A549 (cell line): ENCODE results near the gene MRTFB. TPM values are rescaled to one million over a fixed set of nuclear protein-coding genes. Genes with fewer than 3 reads are reported as not detected.

ENCODE experiments used
- ATAC-seq, 2 experiments: fragments of 200-7000 bp in 1 of 2; fragments of >200 bp in 1 of 2; cut with Nextera tagmentation in 1 of 2; cut with Tn5 transposase in 1 of 2; 3 replicates each; pipeline versions ENCODE4 v1.8.0 to v1.9.1; 2018 to 2020; ENCODE audit warnings: mild to moderate bottlenecking in 1 of 2, moderate library complexity in 1 of 2
- CTCF ChIA-PET: fragments of 300-600 bp; sonication (Branson Sonifier 250); formaldehyde crosslinking; extraction: SDS; loops from one replicate; lab custom pipeline; 2021; ENCODE audit warnings: antibody characterized with exemption, inconsistent platforms; lab: Yijun Ruan, JAX
- POLR2A ChIA-PET: fragments of 350-600 bp; formaldehyde crosslinking; extraction: SDS; loops from one replicate; lab custom pipeline; 2021; ENCODE audit warnings: antibody characterized with exemption, inconsistent platforms; lab: Yijun Ruan, JAX
- DNase-seq, 2 experiments: peaks; one replicate each; pipeline versions ENCODE4 v3.0.0 to v3.0.0-alpha.2; 2011 to 2016; ENCODE audit warnings: low read depth in 1 of 2, low spot score in 1 of 2
- FAIRE-seq: peaks from 2 replicates; lab custom pipeline; 2011; peaks lifted over from hg19 to GRCh38; lab: Jason Lieb, UNC
- H3K27ac ChIP-seq, 2 experiments: fragments of >200 bp; sonication (Bioruptor Twin); formaldehyde crosslinking; 3 replicates each; pipeline ENCODE4 v1.5.1; 2016 to 2017
- H3K4me1 ChIP-seq: fragments of >200 bp; sonication (Bioruptor Twin); formaldehyde crosslinking; 3 replicates; pipeline ENCODE4 v1.6.1; 2016
- H3K4me2 ChIP-seq: fragments of >200 bp; sonication (Bioruptor Twin); formaldehyde crosslinking; 3 replicates; pipeline ENCODE4 v1.6.1; 2016
- H3K4me3 ChIP-seq: fragments of >200 bp; sonication (Bioruptor Twin); formaldehyde crosslinking; 3 replicates; pipeline ENCODE4 v1.5.1; 2016
- H3K9me3 ChIP-seq: fragments of >200 bp; sonication (Bioruptor Twin); formaldehyde crosslinking; 3 replicates; pipeline ENCODE4 v1.6.1; 2016
- BCL3 ChIP-seq: fragments of >200 bp; sonication (Bioruptor Twin); formaldehyde crosslinking; IDR thresholded peaks from 3 replicates; pipeline ENCODE4 v1.6.1; 2016
- BHLHE40 ChIP-seq: IDR thresholded peaks from 2 replicates; pipeline ENCODE4 v1.6.1; 2012; ENCODE audit warnings: low read depth, low read length, inconsistent platforms
- CBX2 ChIP-seq: fragments of 200-600 bp; sonication (generic); IDR thresholded peaks from 2 replicates; pipeline ENCODE4 v1.6.1; 2016; ENCODE audit warnings: low read depth, mild to moderate bottlenecking, borderline replicate concordance
- CHD2 ChIP-seq: fragments of 150-350 bp; IDR thresholded peaks from 2 replicates; pipeline ENCODE4 v1.6.1; 2014; ENCODE audit warnings: low read length; ENCODE audit not compliant: partially characterized antibody
- E2F6 ChIP-seq: IDR thresholded peaks from 2 replicates; pipeline ENCODE4 v1.6.1; 2012; ENCODE audit warnings: low read depth, borderline replicate concordance
- EHMT2 ChIP-seq: fragments of 200-600 bp; sonication (generic); IDR thresholded peaks from 2 replicates; pipeline ENCODE4 v1.6.1; 2016; ENCODE audit warnings: antibody characterized with exemption, low read depth, mild to moderate bottlenecking, moderate library complexity
- EP300 ChIP-seq, 2 experiments: fragments of >200 bp; sonication (Bioruptor Twin); formaldehyde crosslinking; IDR thresholded peaks; 2 replicates in 1 of 2; 3 replicates in 1 of 2; pipeline ENCODE4 v1.6.1; 2016 to 2017
- GATA3 ChIP-seq: IDR thresholded peaks from 2 replicates; pipeline ENCODE4 v1.6.1; 2012; ENCODE audit warnings: borderline replicate concordance
- HDAC2 ChIP-seq: fragments of 200-600 bp; sonication (generic); IDR thresholded peaks from 2 replicates; pipeline ENCODE4 v1.6.1; 2016
- HOXB13 ChIP-seq: fragments of 250-450 bp; sonication (Bioruptor Pico); IDR thresholded peaks from 2 replicates; pipeline ENCODE4 v1.5.0; 2020; ENCODE audit warnings: low read depth, mild to moderate bottlenecking, moderate library complexity
- HOXB5 ChIP-seq: fragments of 250-450 bp; sonication (Bioruptor Pico); IDR thresholded peaks from 2 replicates; pipeline ENCODE4 v1.5.0; 2020; ENCODE audit warnings: mild to moderate bottlenecking, moderate library complexity
- JUNB ChIP-seq: fragments of >200 bp; sonication (Bioruptor Twin); formaldehyde crosslinking; IDR thresholded peaks from 2 replicates; pipeline ENCODE4 v1.6.1; 2016
- KDM1A ChIP-seq: fragments of 200-600 bp; sonication (generic); IDR thresholded peaks from 2 replicates; pipeline ENCODE4 v1.6.1; 2016; ENCODE audit warnings: low read depth, mild to moderate bottlenecking
- NFE2L2 ChIP-seq: fragments of 150-350 bp; conservative IDR thresholded peaks from 2 replicates; pipeline ENCODE4 v1.6.1; 2014; ENCODE audit warnings: low read length
- RARB ChIP-seq: fragments of 250-450 bp; sonication (Bioruptor Pico); IDR thresholded peaks from 2 replicates; pipeline ENCODE4 v1.8.0; 2021; ENCODE audit warnings: mild to moderate bottlenecking, moderate library complexity
- REST ChIP-seq: fragments of 200-600 bp; sonication (generic); IDR thresholded peaks from 2 replicates; pipeline ENCODE4 v1.6.1; 2016; ENCODE audit warnings: antibody characterized with exemption, mild to moderate bottlenecking, moderate library complexity
- SREBF2 ChIP-seq: fragments of 450-650 bp; IDR thresholded peaks from 2 replicates; pipeline ENCODE4 v1.6.1; 2014; ENCODE audit warnings: mild to moderate bottlenecking, moderate library complexity
- ZC3H11A ChIP-seq: fragments of 450-650 bp; IDR thresholded peaks from 2 replicates; pipeline ENCODE4 v1.6.1; 2014; ENCODE audit warnings: antibody characterized with exemption, mild to moderate bottlenecking
- ZNF302 ChIP-seq: fragments of 250-450 bp; sonication (Bioruptor Pico); IDR thresholded peaks from 2 replicates; pipeline ENCODE4 v1.9.0; 2021; ENCODE audit warnings: inconsistent platforms, mild to moderate bottlenecking, moderate library complexity
- WGBS: methylation state at CpG from one replicate; pipeline ENCODE4 v1.1.6; 2017; ENCODE audit errors: missing lambda C conversion rate; 5-methylcytosine and 5-hydroxymethylcytosine counted together
- polyA plus RNA-seq, 4 experiments: library from polyadenylated mRNA; depleted of rRNA in 3 of 4; stranded (reverse); fragments of >200 nt; fragmentation: RNase III in 1 of 4; extraction: RNeasy Plus Mini Kit Qiagen cat#74134 plus additional on column Dnase treatment in 1 of 4; gene quantifications; 2 replicates in 3 of 4; 3 replicates in 1 of 4; pipeline ENCODE4 v1.2.3, GENCODE V29; 2011 to 2017
- TF ChIP-seq, protein P1 (sequence below): IDR thresholded peaks from 2 replicates; pipeline ENCODE4 v1.6.1; 2012
- TF ChIP-seq, protein P2 (sequence below): fragments of 250-450 bp; sonication (Bioruptor Pico); IDR thresholded peaks from 2 replicates; pipeline ENCODE4 v1.5.0; 2020; ENCODE audit warnings: low read depth, mild to moderate bottlenecking, moderate library complexity

The MRTFB gene
- polyA plus RNA-seq, 2 of the 4 experiments (the other 2 are of a cell fraction): 13.7 to 24.2 TPM

DNA sequence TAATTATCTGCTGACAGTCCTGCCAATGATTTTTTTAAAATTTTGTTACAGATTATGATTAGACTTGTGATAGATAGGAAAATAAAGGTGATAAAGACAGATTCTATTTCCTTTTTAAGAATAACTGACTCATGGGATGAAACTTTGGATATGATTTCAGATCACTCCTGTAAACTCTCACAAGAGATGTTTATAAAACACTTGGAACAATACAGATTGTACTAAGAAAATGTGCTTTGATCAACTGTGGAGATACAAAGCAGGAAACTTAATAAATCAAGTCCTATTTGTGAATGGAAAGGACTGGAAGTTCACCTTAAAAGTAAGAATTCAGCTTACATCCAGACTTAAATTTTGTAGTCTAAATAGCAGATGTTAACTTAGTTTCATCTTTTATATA is 21.4 kb downstream of the MRTFB start:
- TF ChIP-seq RARB (CRISPR knock-in tag) (no peak), BHLHE40 (no peak), EHMT2 (no peak), CHD2 (no peak), NFE2L2 (no peak), ZNF302 (CRISPR knock-in tag) (no peak)
- TF ChIP-seq, protein P1, sequence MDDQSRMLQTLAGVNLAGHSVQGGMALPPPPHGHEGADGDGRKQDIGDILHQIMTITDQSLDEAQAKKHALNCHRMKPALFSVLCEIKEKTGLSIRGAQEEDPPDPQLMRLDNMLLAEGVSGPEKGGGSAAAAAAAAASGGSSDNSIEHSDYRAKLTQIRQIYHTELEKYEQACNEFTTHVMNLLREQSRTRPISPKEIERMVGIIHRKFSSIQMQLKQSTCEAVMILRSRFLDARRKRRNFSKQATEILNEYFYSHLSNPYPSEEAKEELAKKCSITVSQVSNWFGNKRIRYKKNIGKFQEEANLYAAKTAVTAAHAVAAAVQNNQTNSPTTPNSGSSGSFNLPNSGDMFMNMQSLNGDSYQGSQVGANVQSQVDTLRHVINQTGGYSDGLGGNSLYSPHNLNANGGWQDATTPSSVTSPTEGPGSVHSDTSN: no peak
- DNase-seq (no peak), FAIRE-seq (no peak), ATAC-seq (no peak)
- Histone ChIP-seq H3K4me1 (peaks cover 16% of the 10 kb centered on the region; the same call in 2 of the 3 replicates), H3K4me2 (no peak overlapping the region), H3K4me3 (no peak overlapping the region), H3K27ac (no peak overlapping the region; a peak in 1 of 6 replicates), H3K9me3 (peaks cover 3% of the 10 kb centered on the region; the same call in 2 of the 3 replicates)
- POLR2A ChIA-PET: no interaction called here
- CTCF ChIA-PET: no interaction called here

DNA sequence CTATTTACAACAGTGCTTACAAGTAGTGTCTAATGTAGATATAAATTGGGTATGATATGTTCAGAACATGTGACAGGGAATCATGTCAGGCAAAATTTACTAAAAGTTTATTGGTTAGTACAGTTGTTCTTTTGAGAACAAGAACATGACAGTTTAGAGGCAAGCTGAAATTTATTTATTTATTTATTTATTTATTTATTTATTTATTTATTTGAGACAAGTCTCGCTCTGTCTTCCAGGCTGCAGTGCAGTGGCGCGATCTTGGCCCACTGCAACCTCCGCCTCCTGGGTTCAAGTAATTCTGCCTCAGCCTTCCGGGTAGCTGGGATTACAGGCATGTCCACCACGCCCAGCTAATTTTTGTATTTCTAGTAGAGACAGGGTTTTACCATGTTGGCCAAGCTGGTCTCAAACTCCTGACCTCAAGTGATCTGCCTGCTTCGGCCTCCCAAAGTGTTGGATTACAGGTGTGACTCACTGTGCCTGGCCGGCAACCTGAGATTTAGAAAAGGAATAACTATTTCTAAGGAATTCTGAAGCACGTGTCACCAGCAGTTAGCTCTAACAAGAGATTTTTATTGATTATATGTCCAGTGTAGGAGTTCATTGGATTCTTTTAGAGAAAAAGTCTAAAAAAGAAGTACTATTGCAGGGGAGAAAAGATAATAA is 24.9 kb downstream of the MRTFB start:
- ATAC-seq (no peak), FAIRE-seq (no peak), DNase-seq (no peak)

GRCh38 chr16:14097182-14097959 is 26.3 kb downstream of the MRTFB start:
- Histone ChIP-seq H3K4me1 (peaks cover 11% of the 10 kb centered on the region; the same call in 1 of the 3 replicates), H3K9me3 (peaks cover 4% of the 10 kb centered on the region; the same call in 2 of the 3 replicates), H3K4me2 (no peak overlapping the region), H3K4me3 (no peak overlapping the region), H3K27ac (no peak overlapping the region)
- ChIA-PET POLR2A (no interaction called here), CTCF (interaction anchor here (1.4 kb wide), 1 partner anchor 174 kb away, joined by 3 read pairs; no protein-coding TSS in a partner anchor)
- FAIRE-seq: no peak
- no peak for DNase-seq
- ATAC-seq: no peak
- TF ChIP-seq BCL3 (no peak), REST (no peak), JUNB (no peak), GATA3 (no peak), HDAC2 (no peak), HOXB13 (CRISPR knock-in tag) (no peak), E2F6 (no peak), KDM1A (no peak), CBX2 (no peak), HOXB5 (CRISPR knock-in tag) (no peak), EP300 (IDR thresholded peaks at IDR 0.05) (no peak), NFE2L2 (no peak)
- TF ChIP-seq, protein P2, sequence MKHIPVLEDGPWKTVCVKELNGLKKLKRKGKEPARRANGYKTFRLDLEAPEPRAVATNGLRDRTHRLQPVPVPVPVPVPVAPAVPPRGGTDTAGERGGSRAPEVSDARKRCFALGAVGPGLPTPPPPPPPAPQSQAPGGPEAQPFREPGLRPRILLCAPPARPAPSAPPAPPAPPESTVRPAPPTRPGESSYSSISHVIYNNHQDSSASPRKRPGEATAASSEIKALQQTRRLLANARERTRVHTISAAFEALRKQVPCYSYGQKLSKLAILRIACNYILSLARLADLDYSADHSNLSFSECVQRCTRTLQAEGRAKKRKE (CRISPR knock-in tag): no peak
- TF ChIP-seq, protein P1: no peak
- TF ChIP-seq, all 56 proteins: peak for 0
- WGBS: 85% methylated on average over 4 of the region's 4 CpGs

More for the DNA sequence above, 24.9 kb downstream of the MRTFB start:
- H3K4me3 ChIP-seq: no peak overlapping the region
- WGBS: 81% methylated on average over 9 of the region's 9 CpGs
- ChIA-PET POLR2A (no interaction called here), CTCF (interaction anchor here (1.1 kb wide), 2 partner anchors 35 to 50 kb away, joined by 3 to 4 read pairs; no protein-coding TSS in a partner anchor)
- H3K9me3 ChIP-seq: peaks cover 4% of the 10 kb centered on the region; the same call in 2 of the 3 replicates
- TF ChIP-seq SREBF2: no peak
- peak; percentile 86 for TF ChIP-seq ZC3H11A
- no peak overlapping the region for H3K4me2 ChIP-seq
- H3K27ac ChIP-seq: no peak overlapping the region
- peaks cover 7% of the 10 kb centered on the region; the same call in 1 of the 3 replicates for H3K4me1 ChIP-seq
